CD4-positive, alpha-beta T cell treated with Interferon alpha-2 for 1 hour (primary cell): ENCODE data around the gene HYAL2.
A peak's percentile ranks its signal among the peaks of the same experiment; 100 is the strongest.

Source experiments
- DNase-seq, 2 donors: peaks; one replicate each; pipeline ENCODE4 v3.0.0-alpha.2; 2020 to 2022

HYAL2 gene

GRCh38 chr3:50322386-50323091 is at the start of gene HYAL2:
Gene HYAL2 (minus strand): TSS chr3:50322745. CDS start chr3:50320489, 2,256 bp downstream.
- DNase-seq = no peak

- DNase-seq = no peak
Observed at GRCh38 chr3:50371133-50371685, 48.7 kb upstream of the HYAL2 start.

- DNase-seq = no peak
Observed at GRCh38 chr3:50370594-50370993, 48.0 kb upstream of the HYAL2 start.

- DNase-seq = no peak
Observed at GRCh38 chr3:50369012-50369670, 46.6 kb upstream of the HYAL2 start.

GRCh38 chr3:50365842-50366220 is 43.3 kb upstream of the HYAL2 start:
- DNase-seq = no peak

GRCh38 chr3:50365080-50365841 is 42.7 kb upstream of the HYAL2 start:
- DNase-seq = peak; percentile 95 to 97

GRCh38 chr3:50364573-50365079 is 42.1 kb upstream of the HYAL2 start:
- DNase-seq = no peak

GRCh38 chr3:50359760-50360110 is 37.2 kb upstream of the HYAL2 start:
- no peak for DNase-seq

GRCh38 chr3:50358911-50359759 is 36.6 kb upstream of the HYAL2 start, which contains the start of gene TMEM115:
Gene TMEM115 (minus strand): TSS chr3:50359521. CDS start chr3:50359063, 458 bp downstream.
- peak; percentile 98 for DNase-seq

- DNase-seq = no peak
Observed at GRCh38 chr3:50358355-50358910, 35.9 kb upstream of the HYAL2 start.

GRCh38 chr3:50357481-50357880 is 34.9 kb upstream of the HYAL2 start:
- DNase-seq = no peak

- DNase-seq = no peak
Observed at GRCh38 chr3:50356553-50356952, 34.0 kb upstream of the HYAL2 start.

- no peak for DNase-seq
Observed at GRCh38 chr3:50355829-50356552, 33.4 kb upstream of the HYAL2 start.

- DNase-seq = no peak
Observed at GRCh38 chr3:50354850-50355249, 32.3 kb upstream of the HYAL2 start.

GRCh38 chr3:50354186-50354764 is 31.7 kb upstream of the HYAL2 start:
- no peak for DNase-seq

GRCh38 chr3:50353245-50354004 is 30.9 kb upstream of the HYAL2 start:
- DNase-seq = no peak

GRCh38 chr3:50352781-50353180 is 30.2 kb upstream of the HYAL2 start:
- no peak for DNase-seq

GRCh38 chr3:50351323-50351697 is 28.8 kb upstream of the HYAL2 start:
- DNase-seq = no peak

- DNase-seq = peak; percentile 98 to 99
Observed at GRCh38 chr3:50350527-50351322, 28.2 kb upstream of the HYAL2 start, which contains the start of the genes CYB561D2 and NPRL2. Gene CYB561D2 (plus strand): TSS chr3:50350862. CDS start chr3:50351434, 572 bp downstream. Gene NPRL2 (minus strand): TSS chr3:50350775. CDS start chr3:50350652, 123 bp downstream.
